22Rv1 (cell line): ENCODE measurements around the gene GBP5.

Experiments
- CTCF ChIP-seq: fragments of 450-650 bp; IDR thresholded peaks from 2 replicates; pipeline ENCODE4 v1.5.1; 2017; ENCODE audit warnings: mild to moderate bottlenecking
- ZFX ChIP-seq: fragments of 450-650 bp; IDR thresholded peaks from 2 replicates; pipeline ENCODE4 v1.6.1; 2017; ENCODE audit warnings: antibody characterized with exemption, borderline replicate concordance

- TF ChIP-seq CTCF (no peak), ZFX (no peak)
These were observed 49.7 kb upstream of the GBP5 start for GRCh38 chr1:89322402-89322801.
